Muscle layer of colon (tissue), 2 donors: ENCODE data around the gene ACACA.

Source experiments
- H3K27ac ChIP-seq: one replicate; pipeline ENCODE4 v1.7.0; 2013; ENCODE audit warnings: low read depth, mild to moderate bottlenecking, low read length, moderate library complexity
- H3K27me3 ChIP-seq, 2 donors: one replicate each; pipeline ENCODE4 v1.7.0; 2013; ENCODE audit warnings: low read length in 2 of 2, mild to moderate bottlenecking in 2 of 2; ENCODE audit not compliant: insufficient read depth in 2 of 2, control insufficient read depth in 1 of 2
- H3K36me3 ChIP-seq: one replicate; pipeline ENCODE4 v1.7.0; 2013; ENCODE audit warnings: mild to moderate bottlenecking, low read length; ENCODE audit not compliant: insufficient read depth
- H3K4me1 ChIP-seq: one replicate; pipeline ENCODE4 v1.7.0; 2013; ENCODE audit warnings: mild to moderate bottlenecking, low read length; ENCODE audit not compliant: insufficient read depth
- H3K4me3 ChIP-seq, 2 donors: one replicate each; pipeline ENCODE4 v1.7.0; 2013; ENCODE audit warnings: low read length in 2 of 2, low read depth in 1 of 2, mild to moderate bottlenecking in 1 of 2, moderate library complexity in 1 of 2
- H3K9ac ChIP-seq: one replicate; pipeline ENCODE4 v1.7.0; 2013; ENCODE audit warnings: low read length
- H3K9me3 ChIP-seq: one replicate; pipeline ENCODE4 v1.7.0; 2013; ENCODE audit warnings: mild to moderate bottlenecking, low read length
- donor health status: abdominal sarcoma.
- donor health status: Adenocarcinoma of cecum.

ACACA gene

DNA sequence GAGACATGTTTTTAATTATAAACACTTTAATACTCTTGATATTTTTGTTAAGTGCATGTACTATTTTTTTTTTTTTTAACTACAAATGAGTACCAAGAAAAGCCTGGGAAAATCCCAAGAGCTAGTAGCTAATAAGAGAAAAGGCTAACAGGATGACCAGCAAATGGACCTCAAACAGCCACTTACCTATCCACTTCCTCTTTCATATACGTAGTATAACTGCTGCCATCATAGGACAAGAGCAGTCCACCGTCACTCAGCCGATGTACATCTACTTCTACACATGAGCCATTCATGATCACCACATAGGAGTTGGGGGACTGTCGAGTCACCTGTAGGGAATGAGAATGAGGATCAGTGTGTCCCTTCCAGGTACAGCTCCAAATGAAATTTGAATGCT, 158.8 kb downstream of the ACACA start:
- no peaks in the 10 kb centered on the region for H3K4me1 ChIP-seq
- no peak overlapping the region for H3K4me3 ChIP-seq
- no peaks in the 10 kb centered on the region for H3K27me3 ChIP-seq
- H3K9me3 ChIP-seq, result no peaks in the 10 kb centered on the region
- H3K27ac ChIP-seq, result no peak overlapping the region
- peaks cover 42% of the 10 kb centered on the region for H3K36me3 ChIP-seq
- H3K9ac ChIP-seq, result no peak overlapping the region

DNA sequence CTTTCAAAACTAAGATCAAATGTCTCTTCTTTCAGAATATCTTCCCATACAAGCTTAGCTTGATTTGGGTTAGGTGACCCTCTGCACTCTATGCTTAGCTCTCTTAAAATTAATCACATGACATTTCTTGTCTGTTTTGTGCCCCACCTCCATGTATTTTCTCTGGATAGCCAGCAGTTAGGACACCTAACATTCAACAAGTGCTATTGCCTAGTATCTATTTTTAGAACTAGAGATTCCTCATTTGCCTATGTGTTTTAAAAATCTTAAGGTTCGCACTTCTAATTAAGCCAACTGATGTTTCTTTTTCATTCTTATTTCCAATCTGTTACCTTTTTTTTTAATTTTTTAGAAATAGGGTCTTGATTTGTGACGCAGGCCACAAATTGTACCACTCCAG, 160.6 kb downstream of the ACACA start:
- no peaks in the 10 kb centered on the region for H3K27me3 ChIP-seq
- no peaks in the 10 kb centered on the region for H3K9me3 ChIP-seq
- peaks cover 43% of the 10 kb centered on the region for H3K36me3 ChIP-seq
- H3K4me1 ChIP-seq, result no peaks in the 10 kb centered on the region
- H3K9ac ChIP-seq, result no peak overlapping the region
- H3K4me3 ChIP-seq, result no peak overlapping the region
- H3K27ac ChIP-seq, result no peak overlapping the region

DNA sequence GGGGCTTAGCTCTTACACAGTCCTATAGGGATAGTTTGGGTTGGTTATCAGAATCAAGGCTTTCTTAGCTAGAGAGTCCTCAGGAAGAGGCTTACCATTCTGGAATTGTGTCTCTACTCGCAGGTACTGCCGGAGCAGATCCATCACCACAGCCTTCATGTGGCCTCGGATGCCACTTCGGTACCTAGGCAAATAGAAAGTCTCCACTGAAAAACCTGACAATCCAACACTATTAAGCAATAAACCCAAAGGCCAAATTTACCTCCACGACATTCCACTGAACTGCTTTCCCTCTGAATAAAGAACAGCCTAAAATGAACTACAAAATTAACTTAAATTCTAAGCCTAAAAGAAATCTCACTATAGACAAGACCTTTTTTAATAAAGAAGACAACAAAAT, 166.3 kb downstream of the ACACA start:
- Histone ChIP-seq H3K27ac (no peak overlapping the region), H3K4me1 (no peaks in the 10 kb centered on the region), H3K9ac (no peak overlapping the region), H3K27me3 (no peaks in the 10 kb centered on the region), H3K9me3 (no peaks in the 10 kb centered on the region), H3K36me3 (peaks cover 40% of the 10 kb centered on the region), H3K4me3 (no peak overlapping the region)

DNA sequence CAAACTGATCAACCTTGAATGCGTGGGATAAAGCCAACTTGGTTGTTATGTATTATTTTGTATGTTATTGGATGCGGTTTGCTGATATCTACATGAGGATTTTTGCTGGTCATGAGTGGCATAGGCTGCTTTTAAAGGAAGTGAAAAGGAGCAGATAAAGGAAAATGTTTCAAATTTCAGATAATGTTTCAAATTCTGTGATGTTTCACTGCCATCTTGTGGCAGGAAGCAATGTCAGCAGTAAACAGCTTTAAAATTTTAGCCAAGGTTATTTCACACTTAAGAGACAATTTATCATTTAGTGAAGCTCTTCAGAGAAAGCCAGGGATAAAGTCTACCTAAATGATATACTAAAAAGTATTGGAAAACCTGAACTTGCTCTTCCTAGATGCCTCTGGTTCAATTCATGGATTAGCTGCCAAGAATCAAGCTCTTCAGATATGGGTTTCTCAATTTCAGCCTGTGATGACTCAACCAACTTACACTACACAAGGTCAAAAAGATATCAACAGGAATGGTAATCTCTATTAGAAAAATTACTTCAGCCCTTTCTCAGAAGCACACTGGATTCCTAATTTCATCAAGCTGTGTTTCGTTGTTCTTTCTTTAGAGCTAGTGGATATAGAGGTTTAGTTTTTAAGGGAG, 166.8 kb downstream of the ACACA start:
- Histone ChIP-seq H3K9ac (no peak overlapping the region), H3K27ac (no peak overlapping the region), H3K9me3 (no peaks in the 10 kb centered on the region), H3K36me3 (peaks cover 36% of the 10 kb centered on the region), H3K27me3 (no peaks in the 10 kb centered on the region), H3K4me3 (no peak overlapping the region), H3K4me1 (no peaks in the 10 kb centered on the region)

DNA sequence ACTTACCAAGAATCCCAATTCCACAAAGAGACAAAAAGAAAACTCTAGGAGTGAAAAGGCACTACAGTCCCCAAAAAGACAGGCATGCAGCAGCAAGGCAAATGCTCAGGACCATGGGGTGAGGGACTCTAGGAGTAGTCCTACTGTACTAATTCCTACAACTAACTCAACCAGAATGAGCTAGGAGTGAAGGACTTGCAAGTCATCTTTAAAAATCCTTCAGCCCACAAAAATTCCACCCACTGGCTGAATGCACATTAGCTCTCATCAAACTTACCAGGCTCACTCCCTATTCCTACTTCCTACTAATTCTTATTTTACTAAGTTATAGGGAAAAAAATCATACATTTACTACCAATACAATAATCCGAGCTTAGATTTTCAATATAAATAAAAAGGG, 172.5 kb downstream of the ACACA start:
- Histone ChIP-seq H3K9me3 (no peaks in the 10 kb centered on the region), H3K27me3 (no peaks in the 10 kb centered on the region), H3K4me3 (no peak overlapping the region), H3K36me3 (peaks cover 24% of the 10 kb centered on the region), H3K27ac (no peak overlapping the region), H3K9ac (no peak overlapping the region), H3K4me1 (no peaks in the 10 kb centered on the region)

DNA sequence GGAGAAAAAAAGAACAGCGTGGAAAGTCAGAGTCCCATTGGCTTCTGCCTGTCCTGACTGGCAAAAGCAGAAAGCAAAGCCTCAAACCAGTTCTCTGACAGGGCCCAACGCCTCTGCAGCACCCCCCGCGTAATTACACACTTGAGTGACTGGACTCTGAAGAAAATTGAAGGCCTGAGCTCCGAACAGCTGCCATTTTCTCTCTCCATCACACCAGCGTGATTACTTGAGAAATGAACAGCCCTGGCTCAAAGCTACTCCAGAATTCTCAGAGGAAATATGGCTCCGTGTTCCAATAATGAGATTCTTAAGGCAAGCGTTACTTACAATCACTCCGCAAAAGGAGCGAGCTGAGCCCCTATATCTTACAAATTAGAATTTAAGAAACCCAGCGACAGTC, 173.6 kb downstream of the ACACA start:
- Histone ChIP-seq H3K9ac (no peak overlapping the region), H3K4me3 (no peak overlapping the region), H3K4me1 (no peaks in the 10 kb centered on the region), H3K9me3 (no peaks in the 10 kb centered on the region), H3K27ac (no peak overlapping the region), H3K27me3 (no peaks in the 10 kb centered on the region), H3K36me3 (peaks cover 24% of the 10 kb centered on the region)

DNA sequence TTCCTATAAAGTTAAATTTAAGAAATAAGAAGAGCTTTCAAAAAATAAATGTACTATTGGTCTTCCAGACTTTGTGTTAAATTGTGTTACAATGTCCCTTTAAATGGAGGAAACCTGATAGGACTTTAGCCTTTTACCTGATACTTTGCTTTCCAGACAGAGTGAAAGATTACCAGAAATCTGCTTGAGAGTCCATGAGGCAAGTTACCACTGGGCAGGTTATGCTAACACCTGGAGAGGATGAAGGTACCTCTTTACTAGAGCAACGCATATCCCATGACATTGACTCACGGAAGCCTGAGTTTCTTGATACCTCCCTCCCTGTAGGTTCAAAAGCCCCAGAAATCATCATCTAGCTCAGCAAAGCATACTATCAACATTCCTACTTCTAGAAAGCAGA, 174.7 kb downstream of the ACACA start:
- Histone ChIP-seq H3K36me3 (peaks cover 20% of the 10 kb centered on the region), H3K9ac (no peak overlapping the region), H3K27me3 (no peaks in the 10 kb centered on the region), H3K27ac (no peak overlapping the region), H3K4me1 (no peaks in the 10 kb centered on the region), H3K9me3 (no peaks in the 10 kb centered on the region), H3K4me3 (no peak overlapping the region)

DNA sequence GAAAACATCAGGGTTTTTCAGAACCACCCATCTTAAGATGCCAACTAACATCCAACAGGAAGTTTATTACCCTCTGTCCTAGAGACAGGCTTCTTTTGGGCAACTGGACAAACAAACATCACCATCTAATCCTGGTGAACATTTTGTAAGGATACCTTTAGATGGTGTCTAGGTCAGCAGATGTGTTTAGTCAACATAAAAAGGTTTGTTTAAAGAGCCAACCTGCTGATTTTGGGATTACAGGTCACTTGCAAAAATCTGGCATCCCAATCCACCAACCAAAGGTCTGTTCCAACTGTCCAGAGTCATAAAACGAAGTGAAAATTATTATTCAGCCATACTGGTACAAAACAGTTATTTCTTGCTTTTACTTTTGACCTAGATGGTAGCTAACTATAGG, 176.0 kb downstream of the ACACA start:
- Histone ChIP-seq H3K9ac (no peak overlapping the region), H3K27me3 (no peaks in the 10 kb centered on the region), H3K9me3 (no peaks in the 10 kb centered on the region), H3K4me3 (no peak overlapping the region), H3K36me3 (peaks cover 28% of the 10 kb centered on the region), H3K27ac (no peak overlapping the region), H3K4me1 (no peaks in the 10 kb centered on the region)

DNA sequence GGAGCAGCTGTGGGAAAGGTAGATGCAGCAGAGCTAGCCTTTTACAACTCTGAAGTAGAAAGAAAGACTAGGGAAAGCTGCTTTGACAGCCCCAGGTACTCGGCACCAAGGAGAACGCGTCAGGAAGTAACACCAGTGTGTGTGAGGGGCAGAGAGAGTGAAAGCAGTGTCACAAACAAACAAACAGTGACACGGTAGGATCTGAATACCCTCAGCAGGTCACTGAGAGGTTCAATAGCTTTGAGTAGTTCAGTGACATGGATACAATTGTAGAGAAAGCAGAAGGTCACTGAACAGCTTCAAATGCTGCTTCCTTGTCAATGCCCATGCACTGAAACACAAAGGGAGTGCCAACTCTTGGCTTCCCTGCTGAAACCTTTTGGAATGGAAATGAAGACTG, 181.2 kb downstream of the ACACA start:
- Histone ChIP-seq H3K27me3 (no peaks in the 10 kb centered on the region), H3K27ac (no peak overlapping the region), H3K36me3 (peaks cover 29% of the 10 kb centered on the region), H3K9ac (no peak overlapping the region), H3K4me3 (no peak overlapping the region), H3K4me1 (no peaks in the 10 kb centered on the region), H3K9me3 (no peaks in the 10 kb centered on the region)

DNA sequence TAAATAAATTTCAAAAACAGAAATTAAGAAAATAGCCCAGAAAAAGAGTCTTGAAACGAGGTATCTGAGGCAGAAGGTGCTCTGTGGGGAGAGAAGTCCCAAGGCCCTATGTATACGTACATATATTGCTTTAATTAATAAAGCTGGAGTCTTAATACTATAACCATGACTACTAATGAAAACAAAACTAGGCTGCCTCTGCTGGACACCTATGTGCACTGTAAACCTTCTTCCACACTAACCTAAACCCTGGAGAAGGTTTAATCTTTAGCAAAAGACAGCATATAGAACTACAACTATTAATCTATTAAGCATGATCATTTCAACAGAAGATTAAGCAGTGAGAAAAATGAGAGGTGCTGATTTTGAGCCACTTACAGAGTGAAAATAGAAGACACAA, 184.8 kb downstream of the ACACA start:
- Histone ChIP-seq H3K4me3 (no peak overlapping the region), H3K27ac (no peak overlapping the region), H3K36me3 (peaks cover 31% of the 10 kb centered on the region), H3K9me3 (no peaks in the 10 kb centered on the region), H3K27me3 (no peaks in the 10 kb centered on the region), H3K9ac (no peak overlapping the region), H3K4me1 (no peaks in the 10 kb centered on the region)

DNA sequence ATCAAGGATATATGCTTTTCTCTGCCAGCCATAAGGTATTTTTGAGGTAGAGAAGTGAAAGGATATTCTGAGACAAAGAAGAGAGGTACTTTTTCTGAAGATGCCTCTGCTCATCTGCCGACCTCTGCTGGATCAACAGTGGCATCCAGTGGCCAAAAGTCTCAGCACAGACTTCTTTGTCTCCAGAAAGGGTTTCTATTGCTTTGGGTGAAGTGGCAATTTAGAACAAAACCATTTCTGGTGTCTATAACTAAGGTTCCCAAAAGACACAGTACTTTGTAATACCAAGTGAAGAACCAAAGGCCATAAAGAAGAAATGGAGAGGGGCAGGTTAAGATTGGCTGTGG, 186.1 kb downstream of the ACACA start:
- Histone ChIP-seq H3K9me3 (no peaks in the 10 kb centered on the region), H3K4me1 (no peaks in the 10 kb centered on the region), H3K36me3 (peaks cover 20% of the 10 kb centered on the region), H3K27me3 (no peaks in the 10 kb centered on the region), H3K4me3 (no peak overlapping the region), H3K9ac (no peak overlapping the region), H3K27ac (no peak overlapping the region)

DNA sequence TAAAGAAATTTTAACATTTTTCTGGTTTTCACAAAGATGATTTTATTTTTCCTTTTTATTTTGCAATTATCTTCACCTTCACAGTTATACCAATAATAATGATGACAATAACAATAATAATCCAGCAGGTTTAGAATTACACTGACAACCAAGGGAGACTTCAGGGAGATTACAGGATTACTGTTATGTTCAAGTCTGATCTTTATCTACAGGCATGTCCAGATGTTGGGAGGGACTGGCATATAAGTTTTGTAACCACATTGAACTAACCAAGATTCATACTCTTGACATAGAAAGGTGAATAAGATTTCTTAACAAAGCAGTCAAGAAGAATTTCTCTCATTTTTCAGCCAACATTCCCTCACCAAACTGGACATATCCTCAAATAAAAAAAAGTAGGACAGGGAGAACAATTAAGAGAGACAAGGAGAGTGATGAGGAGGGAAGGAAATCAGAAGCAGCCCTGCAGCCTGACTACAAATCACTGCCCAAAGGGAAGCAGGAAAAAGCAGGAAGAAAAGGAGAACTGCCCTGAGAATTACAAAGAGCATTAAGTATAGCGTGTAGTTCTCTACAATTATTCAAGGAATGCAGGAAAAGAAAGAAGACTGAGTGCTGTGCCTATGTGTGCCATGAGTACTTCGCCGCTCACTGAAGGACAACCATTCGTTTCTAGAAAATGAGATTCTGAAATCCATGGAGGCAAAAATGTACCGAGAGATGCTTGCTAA, 186.6 kb downstream of the ACACA start:
- Histone ChIP-seq H3K4me3 (no peak overlapping the region), H3K9me3 (no peaks in the 10 kb centered on the region), H3K36me3 (peaks cover 15% of the 10 kb centered on the region), H3K27ac (no peak overlapping the region), H3K9ac (no peak overlapping the region), H3K27me3 (no peaks in the 10 kb centered on the region), H3K4me1 (no peaks in the 10 kb centered on the region)
